DND-41 (cell line): ENCODE measurements around the gene APBB2.

Source experiments
- ATAC-seq: fragments of 200-7000 bp; cut with Tn5 transposase; 3 replicates; pipeline ENCODE4 v1.9.1; 2021; ENCODE audit warnings: low read depth; ENCODE audit not compliant: insufficient read depth
- DNase-seq: peaks from one replicate; pipeline ENCODE4 v3.0.0-alpha.2; 2020
- H2AFZ ChIP-seq: 2 replicates; pipeline ENCODE4 v1.6.0; 2012; ENCODE audit warnings: low read depth, low read length
- H3K27ac ChIP-seq: 2 replicates; pipeline ENCODE4 v1.5.1; 2012; ENCODE audit warnings: low read length, inconsistent platforms
- H3K27me3 ChIP-seq: fragments of 200-600 bp; sonication (generic); 2 replicates; pipeline ENCODE4 v1.6.0; 2012; ENCODE audit warnings: low read length, mild to moderate bottlenecking, inconsistent platforms; ENCODE audit not compliant: insufficient read depth, poor library complexity
- H3K36me3 ChIP-seq: 2 replicates; pipeline ENCODE4 v1.5.1; 2012; ENCODE audit warnings: low read length, inconsistent platforms; ENCODE audit not compliant: insufficient read depth
- H3K4me1 ChIP-seq: 2 replicates; pipeline ENCODE4 v1.5.1; 2012; ENCODE audit warnings: mild to moderate bottlenecking, low read length; ENCODE audit not compliant: insufficient read depth
- H3K4me2 ChIP-seq: 2 replicates; pipeline ENCODE4 v1.6.0; 2012; ENCODE audit warnings: mild to moderate bottlenecking, moderate library complexity, low read length, inconsistent platforms; ENCODE audit not compliant: insufficient read depth
- H3K4me3 ChIP-seq, 2 experiments: fragments of 200-600 bp in 1 of 2; shearing (Covaris generic) in 1 of 2; 2 replicates each; pipeline ENCODE4 v1.5.1; 2012 to 2016; ENCODE audit warnings: inconsistent platforms in 2 of 2, low read length in 2 of 2, mild to moderate bottlenecking in 2 of 2, low read depth in 1 of 2, moderate library complexity in 1 of 2
- H3K79me2 ChIP-seq: 2 replicates; pipeline ENCODE4 v1.6.0; 2012; ENCODE audit warnings: low read length, inconsistent platforms; ENCODE audit not compliant: insufficient read depth
- H3K9ac ChIP-seq: 2 replicates; pipeline ENCODE4 v1.6.0; 2012; ENCODE audit warnings: low read depth, mild to moderate bottlenecking, inconsistent platforms, low read length, moderate library complexity
- H3K9me3 ChIP-seq: 2 replicates; pipeline ENCODE4 v1.5.1; 2012; ENCODE audit warnings: low read length, moderate library complexity, mild to moderate bottlenecking, inconsistent platforms; ENCODE audit not compliant: insufficient read depth, severe bottlenecking
- H4K20me1 ChIP-seq: 2 replicates; pipeline ENCODE4 v1.6.0; 2012; ENCODE audit warnings: low read length; ENCODE audit not compliant: insufficient read depth
- CTCF ChIP-seq: IDR thresholded peaks from 2 replicates; pipeline ENCODE4 v1.5.1; 2012; ENCODE audit warnings: borderline replicate concordance, low read length, moderate library complexity, mild to moderate bottlenecking; ENCODE audit not compliant: poor library complexity, severe bottlenecking; ENCODE audit errors: extremely low read depth
- EZH2 ChIP-seq: IDR thresholded peaks from 3 replicates; pipeline ENCODE4 v1.6.1; 2012; ENCODE audit warnings: borderline replicate concordance, low read depth, mild to moderate bottlenecking, moderate library complexity, low read length, inconsistent platforms; ENCODE audit not compliant: severe bottlenecking

The APBB2 gene

GRCh38 chr4:40927074-40927473 lies 287.3 kb downstream of the APBB2 start:
- Histone ChIP-seq H3K27me3 (no peaks in the 10 kb centered on the region), H3K36me3 (no peaks in the 10 kb centered on the region), H4K20me1 (no peaks in the 10 kb centered on the region), H3K4me3 (no peak overlapping the region), H3K9me3 (no peaks in the 10 kb centered on the region), H2AFZ (no peak overlapping the region), H3K9ac (no peak overlapping the region), H3K79me2 (no peaks in the 10 kb centered on the region), H3K27ac (no peak overlapping the region), H3K4me1 (no peaks in the 10 kb centered on the region), H3K4me2 (no peak overlapping the region)
- DNase-seq (no peak), ATAC-seq (no peak)
- TF ChIP-seq CTCF (no peak), EZH2 (no peak)

- Histone ChIP-seq H4K20me1 (no peaks in the 10 kb centered on the region), H2AFZ (no peak overlapping the region), H3K4me1 (no peaks in the 10 kb centered on the region), H3K79me2 (no peaks in the 10 kb centered on the region), H3K27ac (no peak overlapping the region), H3K36me3 (no peaks in the 10 kb centered on the region), H3K4me2 (no peak overlapping the region), H3K9me3 (no peaks in the 10 kb centered on the region), H3K4me3 (no peak overlapping the region), H3K27me3 (no peaks in the 10 kb centered on the region), H3K9ac (no peak overlapping the region)
- no peak for DNase-seq
- no peak for ATAC-seq
- TF ChIP-seq EZH2 (no peak), CTCF (no peak)
These were observed 289.6 kb downstream of the APBB2 start for GRCh38 chr4:40924793-40925117.

GRCh38 chr4:40924096-40924792 lies 290.1 kb downstream of the APBB2 start:
- Histone ChIP-seq H3K27me3 (no peaks in the 10 kb centered on the region), H2AFZ (peak overlapping the region; percentile 96), H4K20me1 (no peaks in the 10 kb centered on the region), H3K36me3 (no peaks in the 10 kb centered on the region), H3K4me3 (no peak overlapping the region; a peak in 1 of 4 replicates), H3K4me1 (no peaks in the 10 kb centered on the region), H3K79me2 (no peaks in the 10 kb centered on the region), H3K9ac (no peak overlapping the region), H3K9me3 (no peaks in the 10 kb centered on the region), H3K4me2 (peak overlapping the region; percentile 33; the same call in 1 of the 2 replicates), H3K27ac (no peak overlapping the region)
- TF ChIP-seq EZH2 (no peak), CTCF (peak; percentile 88)
- peak; percentile 92 for ATAC-seq
- DNase-seq = peak; percentile 72
